GM18868 (cell line): ENCODE measurements around the gene HMX3.
"Not testable (repeated sequence)": the region's sequence is repeated elsewhere in the genome, so short reads cannot be mapped to it uniquely, and the experiment has no call there.

Experiments
- ATAC-seq: cut with Tn5 transposase; IDR thresholded peaks from one replicate; pipeline ENCODE4 v1.9.1; 2021; ENCODE audit warnings: mild to moderate bottlenecking, moderate library complexity; ENCODE audit not compliant: unreplicated experiment

The HMX3 gene

GRCh38 chr10:123166618-123167017, 30.8 kb downstream of the HMX3 start:
- ATAC-seq, result no peak

GRCh38 chr10:123170961-123171360, 35.2 kb downstream of the HMX3 start:
- ATAC-seq, result no peak

- ATAC-seq, result not testable (repeated sequence)
These were observed 35.8 kb downstream of the HMX3 start for GRCh38 chr10:123171616-123172015.

GRCh38 chr10:123175389-123176387, 39.9 kb downstream of the HMX3 start:
- ATAC-seq, result no peak

- not testable (repeated sequence) for ATAC-seq
These were observed 42.6 kb downstream of the HMX3 start for GRCh38 chr10:123178390-123178789.

- no peak for ATAC-seq
These were observed 44.6 kb downstream of the HMX3 start for GRCh38 chr10:123180101-123181090.

- ATAC-seq, result no peak
These were observed 48.0 kb downstream of the HMX3 start for GRCh38 chr10:123183724-123184123.

- ATAC-seq, result no peak
These were observed 52.0 kb downstream of the HMX3 start for GRCh38 chr10:123187781-123188180.
